ENCODE data around the gene CYFIP2. TPM values are rescaled to one million over a fixed set of nuclear protein-coding genes. Genes with fewer than 3 reads are reported as not detected.

Gene CYFIP2
- total and polyA plus RNA-seq, 2 of the 8 experiments (the other 6 are each of a cell fraction or from before 2014, with no cell fraction given) = 45.1 to 80.6 TPM

GRCh38 chr5:157379983-157380382, 114.1 kb downstream of the CYFIP2 start:
- no peak overlapping the region for H3K56ac ChIP-seq (replicated peaks; ENCODE audit: insufficient read length, low read depth, low read length)
- no peak overlapping the region for H2BK12ac ChIP-seq (ENCODE audit: low read depth, low read length)
- TF ChIP-seq MAX (IDR thresholded peaks at IDR 0.05) (no peak), KDM4A (IDR thresholded peaks at IDR 0.05; ENCODE audit: low read depth, low read length, severe bottlenecking) (no peak), RAD21 (IDR thresholded peaks at IDR 0.05 in 1 of 2, conservative IDR thresholded peaks at IDR 0.05 in 1 of 2; ENCODE audit: low read depth in 2 of 2, low read length in 2 of 2) (no peak), EGR1 (IDR thresholded peaks at IDR 0.05; ENCODE audit: borderline replicate concordance, low read depth, low read length) (no peak), RNF2 (IDR thresholded peaks at IDR 0.05; ENCODE audit: borderline replicate concordance, low read depth, low read length, missing control alignments, poor library complexity, severe bottlenecking) (no peak), SP4 (IDR thresholded peaks at IDR 0.05; ENCODE audit: low read length) (no peak), CEBPB (IDR thresholded peaks at IDR 0.05; ENCODE audit: low read depth, low read length) (no peak), GTF2F1 (IDR thresholded peaks at IDR 0.05; ENCODE audit: borderline replicate concordance, low read depth, low read length) (no peak), CTBP2 (IDR thresholded peaks at IDR 0.05; ENCODE audit: borderline replicate concordance, insufficient read depth, insufficient read length, low read length) (no peak), RBBP5 (IDR thresholded peaks at IDR 0.05; ENCODE audit: borderline replicate concordance, low read depth, low read length) (no peak), ATF2 (IDR thresholded peaks at IDR 0.05; ENCODE audit: low read length) (no peak)

More at GRCh38 chr5:157379983-157380382, 114.1 kb downstream of the CYFIP2 start:
- Histone ChIP-seq H4K20me1 (replicated peaks in 1 of 2; ENCODE audit: control insufficient read depth in 1 of 2, insufficient read depth in 2 of 2, low read length in 2 of 2) (no peaks in the 10 kb centered on the region), H3K36me3 (ENCODE audit: control insufficient read depth in 2 of 4, insufficient read depth in 4 of 4, low read length in 3 of 4) (peaks cover 0 to 3% (median 2%) of the 10 kb centered on the region in 4 experiments; a peak in 3 of 8 replicates), H3K23me2 (ENCODE audit: low read depth, low read length) (0 out of 2 replicates have a peak, but pooled peaks cover under 1% of the 10 kb centered on the region), H3K27me3 (replicated peaks in 1 of 4; ENCODE audit: control insufficient read depth in 3 of 4, extremely low read depth in 1 of 4, insufficient read depth in 3 of 4, low read length in 3 of 4) (no peaks in the 10 kb centered on the region), H3K9ac (replicated peaks in 1 of 4; ENCODE audit: extremely low read depth in 1 of 4, low read depth in 3 of 4, low read length in 3 of 4) (no peak overlapping the region), H3K18ac (ENCODE audit: extremely low read depth, low read length) (no peak overlapping the region), H3K14ac (ENCODE audit: insufficient read length) (no peak overlapping the region), H2BK120ac (replicated peaks; ENCODE audit: low read depth, low read length) (no peak overlapping the region), H3K27ac (ENCODE audit: low read depth, low read length) (no peak overlapping the region), H4K5ac (ENCODE audit: insufficient read length, low read depth, low read length) (no peak overlapping the region), H3K9me3 (ENCODE audit: insufficient read depth in 2 of 2, low read depth in 1 of 2, low read length in 1 of 2) (no peaks in the 10 kb centered on the region), H2BK20ac (ENCODE audit: low read length) (no peak overlapping the region), H3K79me2 (ENCODE audit: control insufficient read depth in 1 of 2, insufficient read depth in 2 of 2, low read length in 2 of 2) (no peaks in the 10 kb centered on the region), H3K4me1 (replicated peaks in 1 of 4; ENCODE audit: control insufficient read depth in 3 of 4, insufficient read depth in 4 of 4, low read length in 3 of 4) (peaks cover 0 to 5% (median 0%) of the 10 kb centered on the region in 4 experiments; a peak in 1 of 7 replicates), H3K79me1 (ENCODE audit: low read depth, low read length) (no peaks in the 10 kb centered on the region), H2AK5ac (ENCODE audit: low read depth, low read length) (no peak overlapping the region), H3K4me3 (ENCODE audit: extremely low read depth in 1 of 4, insufficient read depth in 2 of 4, low read depth in 3 of 4, low read length in 4 of 4) (no peak overlapping the region), H2BK15ac (ENCODE audit: low read length) (no peak overlapping the region), H2BK5ac (ENCODE audit: low read depth, low read length) (no peak overlapping the region), H4K91ac (replicated peaks; ENCODE audit: insufficient read length, low read length) (no peak overlapping the region), H3K4ac (replicated peaks; ENCODE audit: insufficient read length, low read depth, low read length) (no peak overlapping the region), H4K8ac (ENCODE audit: extremely low read depth, insufficient read depth, low read length) (no peak overlapping the region), H3K4me2 (ENCODE audit: insufficient read depth in 1 of 2, low read depth in 2 of 2, low read length in 2 of 2) (no peak overlapping the region), H2AFZ (ENCODE audit: low read length) (no peak overlapping the region), H3K23ac (ENCODE audit: insufficient read length) (no peak overlapping the region)
- ChIA-PET CTCF (ENCODE audit: partially characterized antibody) (interaction anchor here (0.9 to 3.4 kb wide), 9 partner anchors 9 to 364 kb away, joined by 3 to 13 read pairs (median 3); partner anchors contain the start of gene LSM11), POLR2A (ENCODE audit: partially characterized antibody) (no interaction called here)
- FAIRE-seq = no peak
- DNase-seq (ENCODE audit: low read depth in 1 of 2, low spot score in 2 of 2) = no peak
- 94 to 100% methylated on average over 1 to 3 of the region's 3 CpGs for WGBS, 2 experiments (ENCODE audit: extremely low coverage in 1 of 2, insufficient coverage in 1 of 2, insufficient read length in 1 of 2, insufficient replicate concordance in 2 of 2, low coverage in 1 of 2, low lambda C conversion rate in 2 of 2, missing lambda C conversion rate in 1 of 2)

Data from H1 (cell line).